Kidney capillary endothelial cell (primary cell): Measurements from ENCODE around the gene TRANK1.
A peak's percentile ranks its signal among the peaks of the same experiment; 100 is the strongest.
"Not testable (repeated sequence)": the region's sequence is repeated elsewhere in the genome, so short reads cannot be mapped to it uniquely, and the experiment has no call there.

Experiments
- DNase-seq: peaks from one replicate; pipeline ENCODE4 v3.0.0-alpha.2; 2018; ENCODE audit warnings: low spot score

The TRANK1 gene

DNA sequence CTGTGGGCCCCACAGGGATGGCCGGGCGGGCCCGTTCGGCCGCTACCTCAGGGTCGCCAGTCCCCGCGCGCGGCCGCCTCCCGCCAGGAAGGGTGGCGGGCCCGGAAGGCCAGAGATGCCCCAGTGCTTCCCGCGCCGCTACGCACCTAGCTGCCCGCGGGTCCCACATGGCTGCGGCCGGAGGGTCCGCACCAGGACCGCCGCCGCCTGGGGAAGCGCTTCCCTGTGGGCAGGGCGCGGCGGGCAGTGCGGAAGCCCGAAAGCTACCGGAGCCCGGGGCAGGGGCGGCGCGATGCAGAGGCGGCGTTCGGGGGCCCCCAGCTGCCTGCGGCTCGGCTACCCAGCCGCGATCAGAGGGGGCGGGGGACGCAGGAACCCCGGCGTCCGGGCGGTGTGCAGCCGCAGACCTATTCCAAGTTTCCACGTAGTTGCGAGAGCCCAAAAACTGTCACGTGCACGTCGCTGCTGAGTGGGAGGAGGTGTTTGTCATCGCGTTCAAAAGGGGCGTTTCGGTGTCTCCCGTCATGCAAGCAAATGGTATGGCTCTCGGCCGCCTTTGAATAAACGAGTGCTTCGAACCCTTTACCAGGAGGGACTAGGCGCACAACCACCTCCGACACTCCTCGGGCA lies at the start of gene TRANK1:
TSS of gene TRANK1 (minus strand) at position 414 of the 630 bp plus-strand sequence. CDS start at position 169, 245 bp downstream.
- peak; percentile 22 for DNase-seq

DNA sequence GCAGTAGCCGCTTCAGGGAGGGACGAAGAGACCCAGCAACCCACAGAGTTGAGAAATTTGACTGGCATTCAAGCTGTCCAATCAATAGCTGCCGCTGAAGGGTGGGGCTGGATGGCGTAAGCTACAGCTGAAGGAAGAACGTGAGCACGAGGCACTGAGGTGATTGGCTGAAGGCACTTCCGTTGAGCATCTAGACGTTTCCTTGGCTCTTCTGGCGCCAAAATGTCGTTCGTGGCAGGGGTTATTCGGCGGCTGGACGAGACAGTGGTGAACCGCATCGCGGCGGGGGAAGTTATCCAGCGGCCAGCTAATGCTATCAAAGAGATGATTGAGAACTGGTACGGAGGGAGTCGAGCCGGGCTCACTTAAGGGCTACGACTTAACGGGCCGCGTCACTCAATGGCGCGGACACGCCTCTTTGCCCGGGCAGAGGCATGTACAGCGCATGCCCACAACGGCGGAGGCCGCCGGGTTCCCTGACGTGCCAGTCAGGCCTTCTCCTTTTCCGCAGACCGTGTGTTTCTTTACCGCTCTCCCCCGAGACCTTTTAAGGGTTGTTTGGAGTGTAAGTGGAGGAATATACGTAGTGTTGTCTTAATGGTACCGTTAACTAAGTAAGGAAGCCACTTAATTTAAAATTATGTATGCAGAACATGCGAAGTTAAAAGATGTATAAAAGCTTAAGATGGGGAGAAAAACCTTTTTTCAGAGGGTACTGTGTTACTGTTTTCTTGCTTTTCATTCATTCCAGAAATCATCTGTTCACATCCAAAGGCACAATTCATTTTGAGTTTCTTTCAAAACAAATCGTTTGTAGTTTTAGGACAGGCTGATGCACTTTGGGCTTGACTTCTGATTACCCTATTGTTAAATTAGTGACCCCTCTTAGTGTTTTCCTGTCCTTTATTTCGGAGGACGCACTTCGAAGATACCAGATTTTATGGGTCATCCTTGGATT lies 48.8 kb upstream of the TRANK1 start, which contains the start of gene MLH1:
TSS of gene MLH1 (plus strand) at position 193 of the 958 bp plus-strand sequence. CDS start at position 223, 30 bp downstream.
- peak; percentile 100 for DNase-seq

DNA sequence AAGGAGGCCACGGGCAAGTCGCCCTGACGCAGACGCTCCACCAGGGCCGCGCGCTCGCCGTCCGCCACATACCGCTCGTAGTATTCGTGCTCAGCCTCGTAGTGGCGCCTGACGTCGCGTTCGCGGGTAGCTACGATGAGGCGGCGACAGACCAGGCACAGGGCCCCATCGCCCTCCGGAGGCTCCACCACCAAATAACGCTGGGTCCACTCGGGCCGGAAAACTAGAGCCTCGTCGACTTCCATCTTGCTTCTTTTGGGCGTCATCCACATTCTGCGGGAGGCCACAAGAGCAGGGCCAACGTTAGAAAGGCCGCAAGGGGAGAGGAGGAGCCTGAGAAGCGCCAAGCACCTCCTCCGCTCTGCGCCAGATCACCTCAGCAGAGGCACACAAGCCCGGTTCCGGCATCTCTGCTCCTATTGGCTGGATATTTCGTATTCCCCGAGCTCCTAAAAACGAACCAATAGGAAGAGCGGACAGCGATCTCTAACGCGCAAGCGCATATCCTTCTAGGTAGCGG lies 48.0 kb upstream of the TRANK1 start, which contains the start of gene EPM2AIP1:
TSS of gene EPM2AIP1 (minus strand) at position 326 of the 520 bp plus-strand sequence. CDS start at position 272, 54 bp downstream.
- DNase-seq = no peak

DNA sequence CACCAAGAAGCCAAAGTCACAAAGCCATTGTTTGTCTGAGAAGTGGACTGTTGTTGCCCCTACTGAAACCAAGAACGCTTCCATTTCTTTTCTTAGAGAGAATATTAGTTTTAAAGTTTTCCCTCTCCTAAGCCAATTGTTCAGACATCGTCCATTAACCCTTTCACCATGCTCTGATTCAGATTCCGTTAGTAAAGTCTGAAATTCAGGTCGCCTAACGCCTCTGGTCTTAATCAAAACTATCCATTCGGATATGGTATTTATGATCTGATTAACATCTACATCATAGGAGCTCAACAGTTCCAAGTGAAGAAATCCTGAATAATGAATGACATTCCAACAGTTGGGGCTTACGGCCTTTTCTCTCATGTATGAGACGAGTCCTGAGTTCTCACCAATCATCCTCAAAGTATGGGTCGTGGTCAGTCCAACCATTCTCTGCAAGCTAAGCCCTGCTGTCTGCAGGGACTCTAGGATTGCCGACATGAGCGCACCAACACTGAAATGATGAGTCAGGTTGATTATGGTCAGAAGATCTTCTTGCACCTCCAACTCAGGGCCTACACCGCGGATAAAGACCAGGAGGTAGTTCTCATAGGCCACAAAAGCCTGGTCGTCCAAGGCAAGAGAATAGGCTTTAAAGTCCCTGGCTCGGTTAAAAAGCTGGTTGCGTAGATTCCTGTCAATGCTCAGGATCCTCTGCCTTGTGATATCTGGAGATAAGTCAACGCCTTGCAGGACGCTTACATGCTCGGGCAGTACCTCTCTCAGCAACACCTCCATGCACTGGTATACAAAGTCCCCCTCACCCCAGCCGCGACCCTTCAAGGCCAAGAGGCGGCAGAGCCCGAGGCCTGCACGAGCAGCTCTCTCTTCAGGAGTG lies 47.3 kb upstream of the TRANK1 start:
- DNase-seq = peak; percentile 31

DNA sequence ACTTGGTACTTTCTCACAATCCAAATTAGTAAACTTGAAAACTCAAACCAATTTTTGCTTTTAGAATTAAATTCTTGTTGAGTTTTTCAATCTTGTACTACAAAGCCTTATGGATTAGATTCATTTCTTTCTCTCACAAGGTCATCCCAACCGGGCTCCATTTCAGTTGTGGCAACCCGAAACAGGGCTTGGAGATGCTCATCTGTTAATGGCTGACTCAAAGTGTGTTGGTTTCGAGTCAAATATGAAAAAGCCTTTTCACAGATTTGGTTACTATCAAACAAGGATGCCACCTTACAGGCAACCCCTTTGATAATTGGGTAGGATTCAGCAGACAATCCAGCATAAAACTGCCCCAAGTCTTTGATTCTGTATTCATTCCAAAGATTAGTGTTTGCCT lies 46.3 kb upstream of the TRANK1 start:
- DNase-seq = no peak

DNA sequence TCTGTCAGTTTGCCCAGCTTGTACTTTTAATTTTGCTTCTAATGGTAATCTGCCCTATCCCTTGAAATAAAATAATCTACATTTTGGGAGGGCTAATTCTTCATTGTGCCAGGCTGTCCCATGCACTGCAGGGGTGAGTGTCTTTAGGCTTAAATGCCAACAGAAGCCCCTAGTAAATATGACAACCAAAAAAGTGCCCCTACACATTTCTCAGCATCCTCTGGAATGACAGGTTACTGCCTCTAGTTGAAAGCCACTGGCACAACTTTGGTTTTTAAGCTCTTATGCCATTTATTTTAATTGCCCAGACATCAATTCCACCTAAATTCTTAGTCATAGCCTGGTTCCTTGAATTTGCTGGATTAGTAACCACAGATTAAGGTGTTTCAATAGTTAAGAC lies 44.7 kb upstream of the TRANK1 start:
- DNase-seq = no peak

DNA sequence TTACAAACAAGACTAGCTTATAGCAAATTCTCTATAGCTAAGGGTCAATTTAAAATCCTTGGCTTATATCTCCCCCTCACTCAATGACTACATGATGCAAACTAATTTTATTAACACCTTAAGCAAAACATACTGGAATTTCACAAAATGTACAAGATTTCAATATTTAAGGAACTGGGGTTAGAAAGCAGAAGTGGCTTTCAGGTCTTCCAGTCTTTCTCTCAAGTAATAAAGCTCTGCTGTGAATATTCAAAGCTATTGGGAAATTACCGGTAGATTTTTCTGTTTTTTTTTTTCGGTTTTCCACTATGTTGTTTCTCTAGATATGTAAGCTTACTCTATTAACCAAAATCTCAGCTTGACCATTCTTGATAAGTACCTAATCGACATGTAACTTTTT lies 44.2 kb upstream of the TRANK1 start:
- no peak for DNase-seq

DNA sequence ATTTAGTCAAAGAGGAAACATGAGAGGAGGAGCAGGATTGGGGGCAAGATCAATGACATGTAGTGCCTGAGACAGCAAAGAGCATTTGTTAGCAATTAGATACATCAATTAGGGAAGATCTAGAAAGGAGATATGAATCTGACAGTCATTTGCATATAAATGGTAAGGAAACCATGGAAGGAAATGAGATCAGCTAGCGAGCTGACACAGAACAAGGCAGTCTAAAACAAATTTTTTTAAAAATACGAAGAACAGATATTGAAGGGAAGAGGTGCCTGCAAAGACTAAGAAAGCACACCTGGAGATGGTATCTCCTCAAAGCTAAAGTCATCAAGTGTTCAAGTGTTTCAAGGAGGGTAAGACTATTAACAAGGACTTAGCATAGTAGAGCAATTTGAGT lies 43.5 kb upstream of the TRANK1 start:
- no peak for DNase-seq

DNA sequence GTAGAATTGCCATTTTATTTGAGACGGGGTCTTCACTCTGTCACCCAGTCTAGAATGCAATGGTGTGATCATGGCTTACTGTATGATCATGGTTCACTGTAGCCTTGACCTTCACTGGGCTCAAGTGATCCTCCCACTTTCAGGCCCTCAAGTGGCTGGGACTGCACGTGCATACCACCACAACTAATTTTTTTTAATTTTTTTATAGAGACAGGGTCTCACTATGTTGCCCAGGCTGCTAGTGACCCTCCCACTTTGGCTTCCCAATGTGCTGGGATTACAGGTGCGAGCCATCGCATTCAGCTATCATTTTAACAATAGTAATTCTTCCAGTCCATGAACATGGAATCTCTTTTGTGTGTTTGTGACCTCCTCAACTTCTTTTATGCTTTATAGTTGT lies 36.2 kb upstream of the TRANK1 start:
- no peak for DNase-seq

DNA sequence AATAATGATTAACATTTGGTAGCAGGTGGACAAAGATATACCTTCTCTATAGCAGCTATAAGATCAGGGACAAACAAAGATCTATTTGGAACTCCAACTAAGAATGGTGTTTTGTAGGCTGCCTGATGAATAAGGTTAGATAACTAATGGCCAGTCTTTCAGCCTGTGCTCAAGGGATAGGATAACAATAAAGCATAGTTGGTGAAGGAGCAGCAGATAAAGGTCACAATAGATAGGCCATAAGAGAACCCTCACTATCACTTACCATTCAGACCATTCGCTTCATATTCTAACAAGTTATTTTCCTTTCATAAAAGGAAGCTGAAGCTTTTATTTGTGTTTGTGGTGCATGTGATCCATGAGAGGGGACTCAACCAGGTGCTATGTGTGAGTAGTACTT lies 28.3 kb upstream of the TRANK1 start:
- no peak for DNase-seq

DNA sequence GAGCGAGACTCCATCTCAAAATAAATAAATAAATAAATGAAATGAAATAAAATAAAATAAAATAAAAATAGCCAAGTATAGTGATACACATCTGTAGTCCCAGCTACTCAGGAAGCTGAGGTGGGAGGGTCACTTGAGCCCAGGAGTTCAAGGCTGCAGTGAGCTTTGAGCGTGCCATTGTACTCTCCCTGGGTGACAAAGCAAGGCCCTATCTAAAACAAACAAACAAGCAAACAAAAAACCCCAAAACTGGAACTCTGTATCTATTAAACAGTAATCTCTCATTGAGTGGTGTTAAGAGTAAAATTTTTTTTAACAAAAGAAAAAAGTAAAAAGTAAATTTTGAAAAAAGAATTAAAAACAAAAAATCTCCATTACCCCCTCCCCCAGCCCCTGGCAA lies 27.3 kb upstream of the TRANK1 start:
- DNase-seq = no peak

DNA sequence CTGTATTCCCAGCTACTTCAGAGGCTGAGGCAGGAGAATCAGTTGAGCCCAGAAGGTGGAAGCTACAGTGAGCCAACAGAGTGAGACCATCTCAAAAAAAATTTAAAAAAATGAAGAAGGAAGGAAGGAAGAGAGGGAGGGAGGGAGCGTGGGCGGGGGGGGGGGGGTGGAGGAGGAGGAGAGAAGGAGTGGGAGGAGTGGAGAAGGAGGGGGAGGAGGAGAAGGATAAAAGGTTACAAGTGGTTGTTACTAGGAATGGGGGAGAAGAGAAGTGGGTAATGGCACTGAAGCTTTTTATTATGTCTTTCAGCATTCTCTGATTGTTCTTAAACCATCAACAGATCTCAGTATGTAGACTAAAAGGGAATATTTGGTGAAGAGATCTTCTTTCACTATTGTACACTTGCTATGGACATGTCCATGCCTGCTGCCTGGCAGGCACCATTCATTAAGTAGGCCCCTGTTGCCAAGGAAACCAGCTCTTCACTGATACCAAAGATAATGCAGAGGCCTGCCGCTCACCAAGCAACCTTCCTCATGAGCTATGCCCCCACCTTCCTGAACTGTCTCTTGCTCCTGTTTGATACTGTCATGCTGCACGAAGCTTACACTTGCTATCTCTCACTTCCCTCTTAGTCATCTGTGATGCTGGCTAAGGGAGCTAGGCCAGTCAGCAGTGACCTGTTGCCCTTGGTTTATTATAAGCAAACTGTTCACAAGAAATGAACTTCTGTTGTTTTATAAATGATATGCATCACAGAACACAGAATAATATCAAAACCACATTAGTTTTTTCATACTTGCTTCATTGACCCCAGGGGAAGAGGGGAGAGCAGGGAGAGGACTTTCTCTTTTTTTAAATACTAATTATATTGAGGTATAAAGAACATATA lies 24.9 kb upstream of the TRANK1 start:
- peak; percentile 76 for DNase-seq

DNA sequence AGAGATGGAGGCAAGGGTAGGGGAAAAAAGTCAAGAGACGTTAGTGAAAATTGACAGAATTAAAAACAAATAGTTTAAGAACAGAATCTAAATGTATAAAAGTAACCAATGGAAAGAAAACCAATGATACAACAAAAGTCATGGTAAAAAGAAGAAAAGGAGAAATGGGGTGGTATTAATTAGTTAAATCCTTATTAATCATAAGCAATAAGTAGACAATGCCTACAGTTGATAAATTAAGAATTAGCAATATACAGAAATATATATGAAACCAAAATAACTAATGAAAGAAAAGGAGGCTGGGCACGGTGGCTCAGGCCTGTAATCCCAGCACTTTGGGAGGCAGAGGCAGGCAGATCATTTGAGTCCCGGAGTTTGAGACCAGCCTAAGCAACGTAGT lies 24.2 kb upstream of the TRANK1 start:
- DNase-seq = no peak

DNA sequence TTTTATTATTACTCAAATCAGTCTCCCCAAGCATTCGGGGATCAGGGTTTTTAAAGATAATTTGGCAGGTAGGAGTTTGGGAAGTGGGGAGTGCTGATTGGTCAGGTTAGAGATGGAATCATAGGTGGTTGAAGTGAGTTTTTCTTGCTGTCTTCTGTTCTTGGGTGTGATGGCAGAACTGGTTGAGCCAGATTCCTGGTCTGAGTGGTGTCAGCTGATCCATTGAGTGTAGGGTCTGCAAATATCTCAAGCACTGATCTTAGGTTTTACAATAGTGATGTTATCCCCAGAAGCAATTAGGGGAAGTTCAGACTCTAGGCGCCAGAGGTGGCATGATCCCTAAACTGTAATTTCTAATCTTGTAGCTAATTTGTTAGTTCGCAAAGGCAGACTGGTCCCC lies 20.6 kb upstream of the TRANK1 start:
- no peak for DNase-seq

DNA sequence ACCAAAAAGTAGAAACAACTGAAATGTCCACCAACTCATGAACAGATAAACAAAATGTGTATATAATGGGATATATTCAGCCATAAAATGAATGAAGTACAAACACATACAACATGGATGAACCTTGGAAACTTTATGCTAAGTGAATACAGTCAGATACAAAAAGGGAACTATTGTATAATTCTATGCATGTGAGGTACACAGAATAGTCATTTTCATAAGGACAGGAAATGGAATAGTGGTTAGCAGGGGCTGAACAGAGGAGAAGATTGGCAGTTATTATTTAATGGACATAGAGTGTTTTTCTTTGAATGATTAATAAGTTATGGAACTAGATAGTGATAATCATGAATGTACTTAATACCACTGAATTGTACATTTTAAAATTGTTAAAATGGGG lies 20.0 kb upstream of the TRANK1 start:
- DNase-seq = no peak

DNA sequence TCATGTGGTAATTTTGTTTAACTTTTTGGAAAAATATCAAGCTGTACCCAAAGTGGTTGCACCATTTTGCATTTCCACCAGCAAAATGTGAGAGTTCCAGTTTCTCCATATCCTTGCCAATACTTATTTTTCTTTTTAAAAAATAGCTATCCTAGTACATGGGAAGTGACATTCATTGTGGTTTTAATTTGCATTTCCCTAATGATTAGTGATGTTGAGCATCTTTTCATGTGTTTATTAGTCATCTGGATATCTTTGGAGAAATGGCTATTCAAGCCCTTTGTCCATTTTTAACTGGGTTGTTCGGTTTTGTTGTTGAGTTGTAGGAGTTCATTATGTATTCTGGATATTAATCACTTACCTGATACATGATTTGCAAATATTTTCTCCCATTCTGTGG lies 19.5 kb upstream of the TRANK1 start:
- DNase-seq = no peak

DNA sequence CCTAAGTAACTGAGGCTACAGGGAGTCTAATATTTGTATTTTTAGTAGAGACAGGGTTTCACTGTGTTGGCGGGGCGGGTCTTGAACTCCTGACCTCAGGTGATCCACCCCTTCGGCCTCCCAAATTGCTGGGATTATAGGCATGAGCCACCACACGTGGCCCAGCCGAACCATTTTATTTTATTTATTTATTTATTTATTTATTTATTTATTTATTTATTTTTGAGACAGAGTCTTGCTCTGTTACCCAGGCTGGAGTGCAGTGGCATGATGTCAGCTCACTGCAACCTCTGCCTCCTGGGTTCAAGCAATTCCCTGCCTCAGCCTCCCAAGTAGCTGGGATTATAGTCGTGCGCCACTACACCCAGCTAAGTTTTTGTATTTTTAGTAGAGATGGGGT lies 18.2 kb upstream of the TRANK1 start:
- not testable (repeated sequence) for DNase-seq

DNA sequence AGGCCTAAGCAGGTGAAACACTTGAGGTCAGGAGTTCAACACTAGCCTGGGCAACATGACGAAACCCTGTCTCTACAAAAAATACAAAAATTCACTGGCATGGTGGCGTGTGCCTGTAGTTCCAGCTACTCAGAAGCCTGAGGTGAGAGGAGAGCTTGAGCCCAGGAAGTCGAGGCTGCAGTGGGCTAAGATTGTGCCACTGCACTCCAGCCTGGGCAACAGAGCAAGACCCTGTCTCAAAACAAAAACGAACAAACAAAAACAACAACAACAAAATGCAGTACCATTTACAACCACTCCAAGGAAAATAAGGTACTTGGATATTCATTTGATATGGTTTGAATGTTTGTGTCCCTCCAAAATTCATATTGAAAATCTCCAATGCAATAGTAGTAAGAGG lies 15.6 kb upstream of the TRANK1 start:
- DNase-seq = no peak

DNA sequence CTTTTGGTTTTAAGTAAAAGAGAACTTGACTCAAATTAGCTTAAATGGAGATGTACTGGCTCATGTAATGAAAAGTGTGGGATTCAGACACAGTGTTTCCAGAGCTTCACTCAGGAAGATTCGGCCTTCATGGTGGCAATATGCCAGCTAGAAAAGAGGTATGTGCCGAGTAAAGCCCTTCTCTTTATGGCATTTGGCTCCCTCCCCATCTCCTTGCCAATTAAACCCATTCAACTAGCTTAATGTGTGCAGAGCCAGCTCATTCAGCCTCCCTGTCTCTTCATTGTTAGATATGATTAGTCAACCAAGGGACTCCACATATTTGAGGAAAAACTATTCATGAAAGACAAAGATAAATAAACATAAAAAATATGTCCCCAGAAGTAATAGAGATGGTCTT lies 15.0 kb upstream of the TRANK1 start:
- DNase-seq = peak; percentile 3

DNA sequence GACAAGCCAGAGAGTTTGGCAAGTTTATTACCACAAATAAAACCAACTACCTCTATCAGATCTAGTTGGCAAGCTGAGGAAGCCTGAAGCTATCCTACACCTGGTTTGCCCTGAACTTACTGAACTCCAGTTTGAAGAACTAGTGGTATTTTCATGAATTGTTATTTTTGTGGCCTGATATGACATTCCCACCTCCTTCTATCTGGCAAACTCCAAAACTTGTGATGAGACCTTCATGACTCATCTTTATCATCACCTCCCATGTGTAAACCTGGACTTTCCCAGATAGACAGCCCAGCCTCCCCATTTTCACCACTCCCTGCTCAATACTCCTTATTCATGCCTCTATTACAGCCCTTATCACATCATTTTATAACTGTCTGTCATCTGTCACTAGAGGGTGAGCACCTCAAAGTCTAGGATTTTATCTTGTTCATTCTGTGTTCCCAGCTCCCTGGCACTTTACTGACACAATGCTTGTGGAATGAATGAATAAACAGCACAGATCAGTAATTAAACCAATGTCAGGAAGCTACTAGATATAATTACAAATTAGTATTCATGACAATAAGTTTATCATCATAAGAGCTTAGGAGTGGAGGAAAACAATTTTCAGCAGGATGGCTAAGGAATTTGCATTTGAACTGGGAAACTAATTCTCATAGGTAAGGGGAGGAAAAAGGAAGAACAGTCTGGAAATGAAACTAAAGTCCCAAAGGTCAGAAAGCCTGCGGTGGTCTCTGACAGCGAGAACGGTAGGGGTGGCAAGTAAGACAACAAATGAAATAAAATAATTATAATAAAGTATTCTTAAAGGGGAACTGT lies 13.2 kb upstream of the TRANK1 start:
- DNase-seq = peak; percentile 22
